Gastroesophageal sphincter (tissue), 4 donors: ENCODE measurements around the gene DYRK1A. TPM values are rescaled to one million over a fixed set of nuclear protein-coding genes. Genes with fewer than 3 reads are reported as not detected.

Source experiments
- ATAC-seq: fragments of 150-250 bp; one replicate; pipeline ENCODE4 v1.9.1; 2016; ENCODE audit warnings: mild to moderate bottlenecking, moderate library complexity
- H3K27ac ChIP-seq, 4 donors: fragments of 200-600 bp; sonication (generic) in 3 of 4; 1 replicate in 3 of 4; 2 replicates in 1 of 4; pipeline ENCODE4 v1.5.1; 2016 to 2019
- H3K27me3 ChIP-seq: fragments of 200-600 bp; sonication (generic); one replicate; pipeline ENCODE4 v1.5.1; 2019
- H3K36me3 ChIP-seq, 2 donors: fragments of 200-600 bp; sonication (generic); one replicate each; pipeline ENCODE4 v1.5.1; 2019; ENCODE audit warnings: control low read depth in 1 of 2
- H3K4me1 ChIP-seq, 3 donors: fragments of 200-600 bp; sonication (generic); 1 replicate in 2 of 3; 2 replicates in 1 of 3; pipeline ENCODE4 v1.5.1; 2016 to 2019; ENCODE audit warnings: control low read depth in 2 of 3
- H3K4me3 ChIP-seq, 2 donors: fragments of 200-600 bp; sonication (generic); one replicate each; pipeline ENCODE4 v1.5.1; 2019; ENCODE audit warnings: mild to moderate bottlenecking in 1 of 2, moderate library complexity in 1 of 2
- H3K9me3 ChIP-seq, 3 donors: fragments of 200-600 bp; sonication (generic); one replicate each; pipeline ENCODE4 v1.5.1; 2017 to 2019; ENCODE audit warnings: control low read depth in 2 of 3
- CTCF ChIP-seq, 4 experiments: fragments of 200-600 bp in 2 of 4; fragments of 450-650 bp in 2 of 4; sonication (generic) in 1 of 4; IDR thresholded peaks; one replicate each; pipeline ENCODE4 v1.5.1; 2017 to 2019; ENCODE audit warnings: antibody characterized with exemption in 4 of 4, mild to moderate bottlenecking in 2 of 4, moderate library complexity in 2 of 4
- EP300 ChIP-seq: sonication (generic); formaldehyde crosslinking; IDR thresholded peaks from one replicate; pipeline ENCODE4 v1.6.1; 2017; ENCODE audit warnings: antibody characterized with exemption, mild to moderate bottlenecking
- POLR2A ChIP-seq, 2 donors: fragments of 450-650 bp; IDR thresholded peaks; one replicate each; pipeline ENCODE4 v1.6.1; 2017; ENCODE audit warnings: antibody characterized with exemption in 2 of 2, mild to moderate bottlenecking in 2 of 2, moderate library complexity in 1 of 2
- POLR2AphosphoS5 ChIP-seq: sonication (generic); formaldehyde crosslinking; IDR thresholded peaks from one replicate; pipeline ENCODE4 v1.6.1; 2017; ENCODE audit warnings: antibody characterized with exemption
- WGBS, 2 donors: methylation state at CpG; one replicate each; pipeline ENCODE4 v1.1.5; 2018; ENCODE audit warnings: low coverage in 1 of 2; 5-methylcytosine and 5-hydroxymethylcytosine counted together
- total RNA-seq, 4 donors: library from RNA; depleted of rRNA; stranded (reverse); fragments of >200 nt; gene quantifications; one replicate each; pipeline ENCODE4 v1.1.0, GENCODE V29; 2016

The DYRK1A gene
- total RNA-seq, 4 donors from 2014 or later: 85.1 to 102 (median 94.0) TPM

GRCh38 chr21:37561941-37562919 is 195.7 kb downstream of the DYRK1A start:
- no peak overlapping the region for H3K4me3 ChIP-seq
- H3K36me3 ChIP-seq: no peaks in the 10 kb centered on the region
- no peak for ATAC-seq
- no peak for TF ChIP-seq EP300
- no peak for TF ChIP-seq POLR2A (IDR thresholded peaks at IDR 0.05)
- no peak for TF ChIP-seq POLR2AphosphoS5
- TF ChIP-seq CTCF (IDR thresholded peaks at IDR 0.05): no peak
- H3K27me3 ChIP-seq: no peaks in the 10 kb centered on the region
- 90 to 91% methylated on average over 9 of the region's 11 CpGs for WGBS, 2 donors
- H3K9me3 ChIP-seq: no peaks in the 10 kb centered on the region
- peaks cover 0 to 27% (median 4%) of the 10 kb centered on the region in 3 donors for H3K4me1 ChIP-seq
- H3K27ac ChIP-seq: no peak overlapping the region

- peaks cover 0 to 27% (median 4%) of the 10 kb centered on the region in 3 donors for H3K4me1 ChIP-seq
- peak overlapping the region; percentile 79 to 96 (median 92) for H3K27ac ChIP-seq
- H3K4me3 ChIP-seq: peak overlapping the region; percentile 68 to 87
- peak; percentile 14 for ATAC-seq
- H3K9me3 ChIP-seq: no peaks in the 10 kb centered on the region
- TF ChIP-seq POLR2A (IDR thresholded peaks at IDR 0.05): no peak
- TF ChIP-seq CTCF (IDR thresholded peaks at IDR 0.05): no peak
- TF ChIP-seq EP300: no peak
- H3K36me3 ChIP-seq: no peaks in the 10 kb centered on the region
- no peaks in the 10 kb centered on the region for H3K27me3 ChIP-seq
- 89 to 95% methylated on average over 3 to 4 of the region's 22 CpGs for WGBS, 2 donors
These were observed 196.5 kb downstream of the DYRK1A start for GRCh38 chr21:37562920-37563640.

- Histone ChIP-seq H3K4me1 (peaks cover 0 to 27% (median 4%) of the 10 kb centered on the region in 3 donors), H3K27me3 (no peaks in the 10 kb centered on the region), H3K27ac (peak overlapping the region; percentile 79 to 96 (median 92)), H3K4me3 (peak overlapping the region; percentile 68 to 87), H3K36me3 (no peaks in the 10 kb centered on the region), H3K9me3 (no peaks in the 10 kb centered on the region)
- TF ChIP-seq EP300 (no peak), POLR2A (IDR thresholded peaks at IDR 0.05) (peak; percentile 54 to 72), CTCF (IDR thresholded peaks at IDR 0.05) (peak in 3 of 4 experiments; percentile 58 to 76 (median 76)), POLR2AphosphoS5 (peak; percentile 43)
- 0% methylated on average over 1 of the region's 67 CpGs; no CpG with 5 or more reads in 1 of the 2 donors for WGBS, 2 donors
- ATAC-seq: peak; percentile 96
These were observed 197.2 kb downstream of the DYRK1A start for GRCh38 chr21:37563641-37564340.

- ATAC-seq: peak; percentile 87
- TF ChIP-seq POLR2A (IDR thresholded peaks at IDR 0.05) (no peak), EP300 (no peak), CTCF (IDR thresholded peaks at IDR 0.05) (peak in 1 of 4 experiments; percentile 19), POLR2AphosphoS5 (peak; percentile 87)
- WGBS, 2 donors: 27 to 30% methylated on average over 2 to 6 of the region's 14 CpGs
- no peaks in the 10 kb centered on the region for H3K36me3 ChIP-seq
- no peaks in the 10 kb centered on the region for H3K9me3 ChIP-seq
- H3K27me3 ChIP-seq: no peaks in the 10 kb centered on the region
- peak overlapping the region; percentile 68 to 87 for H3K4me3 ChIP-seq
- peak overlapping the region; percentile 79 to 96 (median 92) for H3K27ac ChIP-seq
- H3K4me1 ChIP-seq: peaks cover 0 to 27% (median 4%) of the 10 kb centered on the region in 3 donors
These were observed 197.9 kb downstream of the DYRK1A start for GRCh38 chr21:37564341-37564923.
